ENCODE measurements around the gene BAMBI.

The BAMBI gene

DNA sequence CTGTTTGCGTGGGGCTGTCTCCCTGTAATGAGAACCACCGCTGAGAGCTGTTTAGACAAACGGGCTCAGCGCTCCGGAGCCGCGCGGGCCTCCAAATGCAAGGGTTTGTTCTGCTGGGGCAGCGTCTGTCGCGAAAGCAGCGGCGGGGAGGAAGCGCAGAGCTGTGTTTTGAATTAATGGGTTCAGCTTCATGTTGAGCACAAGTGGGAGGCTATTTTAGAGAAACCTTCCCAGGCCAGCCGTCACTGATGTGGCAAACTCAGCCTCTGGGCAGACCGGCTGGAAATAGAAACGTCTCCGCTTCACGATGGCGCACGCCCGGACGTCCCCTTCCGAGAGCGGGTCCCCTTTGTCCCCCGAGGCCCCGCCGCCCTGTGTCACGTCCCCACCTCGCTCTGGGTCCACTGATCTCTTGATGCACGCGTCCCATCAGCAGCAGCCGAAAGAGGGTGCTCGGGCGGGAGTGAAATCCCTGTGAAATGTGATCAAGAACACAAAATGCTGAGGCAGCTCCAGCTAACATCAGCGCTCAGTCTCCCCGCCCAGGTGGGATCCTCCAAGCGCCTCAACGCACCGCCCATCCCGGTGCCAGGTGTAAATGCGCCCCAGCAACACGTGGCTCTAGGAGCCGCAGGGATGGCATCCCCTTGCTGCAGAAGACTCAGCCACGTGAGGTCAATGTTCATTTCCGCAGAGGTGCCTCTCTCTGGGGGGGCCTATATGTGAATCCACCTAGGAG lies 44.9 kb downstream of the BAMBI start (continued):
- TF ChIP-seq, protein P1, sequence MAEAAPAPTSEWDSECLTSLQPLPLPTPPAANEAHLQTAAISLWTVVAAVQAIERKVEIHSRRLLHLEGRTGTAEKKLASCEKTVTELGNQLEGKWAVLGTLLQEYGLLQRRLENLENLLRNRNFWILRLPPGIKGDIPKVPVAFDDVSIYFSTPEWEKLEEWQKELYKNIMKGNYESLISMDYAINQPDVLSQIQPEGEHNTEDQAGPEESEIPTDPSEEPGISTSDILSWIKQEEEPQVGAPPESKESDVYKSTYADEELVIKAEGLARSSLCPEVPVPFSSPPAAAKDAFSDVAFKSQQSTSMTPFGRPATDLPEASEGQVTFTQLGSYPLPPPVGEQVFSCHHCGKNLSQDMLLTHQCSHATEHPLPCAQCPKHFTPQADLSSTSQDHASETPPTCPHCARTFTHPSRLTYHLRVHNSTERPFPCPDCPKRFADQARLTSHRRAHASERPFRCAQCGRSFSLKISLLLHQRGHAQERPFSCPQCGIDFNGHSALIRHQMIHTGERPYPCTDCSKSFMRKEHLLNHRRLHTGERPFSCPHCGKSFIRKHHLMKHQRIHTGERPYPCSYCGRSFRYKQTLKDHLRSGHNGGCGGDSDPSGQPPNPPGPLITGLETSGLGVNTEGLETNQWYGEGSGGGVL (tag by site-specific recombination; IDR thresholded peaks at IDR 0.05): no peak
- TF ChIP-seq, protein P2, sequence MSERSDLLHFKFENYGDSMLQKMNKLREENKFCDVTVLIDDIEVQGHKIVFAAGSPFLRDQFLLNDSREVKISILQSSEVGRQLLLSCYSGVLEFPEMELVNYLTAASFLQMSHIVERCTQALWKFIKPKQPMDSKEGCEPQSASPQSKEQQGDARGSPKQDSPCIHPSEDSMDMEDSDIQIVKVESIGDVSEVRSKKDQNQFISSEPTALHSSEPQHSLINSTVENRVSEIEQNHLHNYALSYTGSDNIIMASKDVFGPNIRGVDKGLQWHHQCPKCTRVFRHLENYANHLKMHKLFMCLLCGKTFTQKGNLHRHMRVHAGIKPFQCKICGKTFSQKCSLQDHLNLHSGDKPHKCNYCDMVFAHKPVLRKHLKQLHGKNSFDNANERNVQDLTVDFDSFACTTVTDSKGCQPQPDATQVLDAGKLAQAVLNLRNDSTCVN (tag by site-specific recombination; optimal IDR thresholded peaks at IDR 0.05): peak; percentile 31
- no peak for TF ChIP-seq ZBTB1 (tag by site-specific recombination; IDR thresholded peaks at IDR 0.05)
- peak; percentile 59 for TF ChIP-seq ZNF335 (tag by site-specific recombination; conservative IDR thresholded peaks at IDR 0.05)
- no peak for TF ChIP-seq ZBTB7A (tag by site-specific recombination; IDR thresholded peaks at IDR 0.05; ENCODE audit: low read depth)
- TF ChIP-seq ZFP41 (tag by site-specific recombination; IDR thresholded peaks at IDR 0.05; ENCODE audit: borderline replicate concordance): no peak
- no peak for TF ChIP-seq ZNF426 (tag by site-specific recombination; IDR thresholded peaks at IDR 0.05)
- no peak for TF ChIP-seq ZNF747 (tag by site-specific recombination; IDR thresholded peaks at IDR 0.05)

DNA sequence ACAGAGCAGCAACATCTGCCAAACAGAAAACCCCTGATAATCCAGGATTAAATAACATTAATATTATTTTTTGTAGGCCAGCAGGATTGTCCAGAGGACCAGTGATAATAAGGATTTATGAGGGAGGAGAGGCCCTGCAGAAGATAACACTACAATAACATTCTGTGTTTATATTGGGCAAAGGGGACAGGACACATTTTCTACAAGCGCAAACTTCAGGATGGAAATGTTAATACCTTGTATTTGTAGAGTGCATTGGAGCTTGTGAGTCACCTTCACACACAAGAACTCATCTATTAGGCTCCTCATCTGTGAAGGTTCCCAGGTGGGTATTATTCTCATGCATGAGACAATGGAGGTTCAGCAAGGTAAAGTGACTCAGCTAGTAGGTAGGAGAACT lies 51.0 kb downstream of the BAMBI start:
- ChIA-PET CTCF (interaction anchor here (0.7 to 1.3 kb wide), 2 partner anchors 10 to 399 kb away, joined by 3 read pairs; no protein-coding TSS in a partner anchor), POLR2A (no interaction called here)
- H3K9me3 ChIP-seq (ENCODE audit: control insufficient read depth, insufficient read depth, low read depth, low read length): no peaks in the 10 kb centered on the region
- no peak for TF ChIP-seq ZNF23 (tag by site-specific recombination; IDR thresholded peaks at IDR 0.05; ENCODE audit: borderline replicate concordance)
- peak; percentile 29; the same call in 1 of the 2 replicates for TF ChIP-seq ZXDB (tag by site-specific recombination; IDR thresholded peaks at IDR 0.05)
- TF ChIP-seq, protein P3, sequence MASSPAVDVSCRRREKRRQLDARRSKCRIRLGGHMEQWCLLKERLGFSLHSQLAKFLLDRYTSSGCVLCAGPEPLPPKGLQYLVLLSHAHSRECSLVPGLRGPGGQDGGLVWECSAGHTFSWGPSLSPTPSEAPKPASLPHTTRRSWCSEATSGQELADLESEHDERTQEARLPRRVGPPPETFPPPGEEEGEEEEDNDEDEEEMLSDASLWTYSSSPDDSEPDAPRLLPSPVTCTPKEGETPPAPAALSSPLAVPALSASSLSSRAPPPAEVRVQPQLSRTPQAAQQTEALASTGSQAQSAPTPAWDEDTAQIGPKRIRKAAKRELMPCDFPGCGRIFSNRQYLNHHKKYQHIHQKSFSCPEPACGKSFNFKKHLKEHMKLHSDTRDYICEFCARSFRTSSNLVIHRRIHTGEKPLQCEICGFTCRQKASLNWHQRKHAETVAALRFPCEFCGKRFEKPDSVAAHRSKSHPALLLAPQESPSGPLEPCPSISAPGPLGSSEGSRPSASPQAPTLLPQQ (tag by site-specific recombination; IDR thresholded peaks at IDR 0.05): 0 out of 2 replicates have a peak, but pooled peaks have one; percentile 22
- TF ChIP-seq ZNF600 (tag by site-specific recombination; IDR thresholded peaks at IDR 0.05): no peak
- H3K36me3 ChIP-seq (ENCODE audit: control insufficient read depth in 2 of 2, insufficient read depth in 1 of 2, low read length in 2 of 2): no peaks in the 10 kb centered on the region
- no peak overlapping the region for H3K27ac ChIP-seq (ENCODE audit: extremely low read depth, low read depth, low read length)
- no peaks in the 10 kb centered on the region for H3K4me1 ChIP-seq (ENCODE audit: control insufficient read depth, insufficient read depth, low read length)
- no peak overlapping the region for H3K4me3 ChIP-seq (ENCODE audit: low read depth, low read length)

DNA sequence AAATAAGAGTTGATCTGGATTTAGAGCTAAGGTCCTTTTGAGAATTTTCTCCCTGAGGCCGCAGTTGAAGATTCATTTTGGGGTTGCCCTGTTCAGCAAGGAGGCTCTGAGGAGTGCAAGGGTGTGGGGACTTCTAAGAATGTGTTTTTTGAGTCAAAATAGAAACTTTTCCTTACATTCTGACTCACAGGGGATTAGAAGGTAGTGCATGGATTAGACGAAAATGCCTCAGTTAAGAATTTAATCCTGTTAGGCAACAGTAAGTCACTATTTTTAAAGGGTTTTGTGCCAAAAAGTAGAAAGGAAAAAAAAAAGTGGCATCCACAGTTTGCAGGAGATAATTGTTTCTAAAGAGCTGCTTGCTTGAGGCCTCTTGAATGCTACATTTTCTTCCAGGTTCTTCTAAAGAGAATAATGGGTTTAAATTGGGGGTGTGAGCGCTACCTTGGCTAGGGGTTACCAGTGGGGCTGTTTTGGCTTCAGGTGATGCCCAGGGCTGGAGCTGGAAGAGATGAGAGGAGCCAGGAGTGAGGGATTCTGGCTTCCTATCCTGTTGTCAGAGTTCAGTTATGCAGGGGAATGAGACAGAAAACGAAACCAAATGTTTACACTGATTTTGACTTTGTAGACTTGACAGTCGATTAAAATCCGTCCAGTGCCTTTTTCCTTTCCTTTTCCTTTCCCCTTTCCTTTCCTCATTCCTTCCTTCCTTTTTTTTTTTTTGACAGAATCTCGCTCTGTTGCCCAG lies 52.9 kb downstream of the BAMBI start:
- no peak overlapping the region for H3K4me3 ChIP-seq (ENCODE audit: low read depth, low read length)
- ChIA-PET POLR2A (no interaction called here), CTCF (interaction anchor here (0.6 kb wide), 1 partner anchor 991 kb away, joined by 3 read pairs; no protein-coding TSS in a partner anchor)
- no peaks in the 10 kb centered on the region for H3K4me1 ChIP-seq (ENCODE audit: control insufficient read depth, insufficient read depth, low read length)
- TF ChIP-seq HOXA7 (CRISPR knock-in tag; IDR thresholded peaks at IDR 0.05; ENCODE audit: borderline replicate concordance): no peak
- TF ChIP-seq ZNF426 (tag by site-specific recombination; IDR thresholded peaks at IDR 0.05): no peak
- TF ChIP-seq, protein P4, sequence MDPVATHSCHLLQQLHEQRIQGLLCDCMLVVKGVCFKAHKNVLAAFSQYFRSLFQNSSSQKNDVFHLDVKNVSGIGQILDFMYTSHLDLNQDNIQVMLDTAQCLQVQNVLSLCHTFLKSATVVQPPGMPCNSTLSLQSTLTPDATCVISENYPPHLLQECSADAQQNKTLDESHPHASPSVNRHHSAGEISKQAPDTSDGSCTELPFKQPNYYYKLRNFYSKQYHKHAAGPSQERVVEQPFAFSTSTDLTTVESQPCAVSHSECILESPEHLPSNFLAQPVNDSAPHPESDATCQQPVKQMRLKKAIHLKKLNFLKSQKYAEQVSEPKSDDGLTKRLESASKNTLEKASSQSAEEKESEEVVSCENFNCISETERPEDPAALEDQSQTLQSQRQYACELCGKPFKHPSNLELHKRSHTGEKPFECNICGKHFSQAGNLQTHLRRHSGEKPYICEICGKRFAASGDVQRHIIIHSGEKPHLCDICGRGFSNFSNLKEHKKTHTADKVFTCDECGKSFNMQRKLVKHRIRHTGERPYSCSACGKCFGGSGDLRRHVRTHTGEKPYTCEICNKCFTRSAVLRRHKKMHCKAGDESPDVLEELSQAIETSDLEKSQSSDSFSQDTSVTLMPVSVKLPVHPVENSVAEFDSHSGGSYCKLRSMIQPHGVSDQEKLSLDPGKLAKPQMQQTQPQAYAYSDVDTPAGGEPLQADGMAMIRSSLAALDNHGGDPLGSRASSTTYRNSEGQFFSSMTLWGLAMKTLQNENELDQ (tag by site-specific recombination; IDR thresholded peaks at IDR 0.05; ENCODE audit: low read depth): no peak
- H3K27ac ChIP-seq (ENCODE audit: extremely low read depth, low read depth, low read length): no peak overlapping the region
- no peaks in the 10 kb centered on the region for H3K9me3 ChIP-seq (ENCODE audit: control insufficient read depth, insufficient read depth, low read depth, low read length)
- no peaks in the 10 kb centered on the region for H3K36me3 ChIP-seq (ENCODE audit: control insufficient read depth in 2 of 2, insufficient read depth in 1 of 2, low read length in 2 of 2)
